Ishikawa (cell line): ENCODE measurements around the gene RAPGEF4.

Experiments
- CEBPB ChIP-seq: IDR thresholded peaks from 2 replicates; pipeline ENCODE4 v1.6.1; 2012
- CREB1 ChIP-seq: IDR thresholded peaks from 2 replicates; pipeline ENCODE4 v1.6.1; 2012; ENCODE audit warnings: low read depth
- EGR1 ChIP-seq: IDR thresholded peaks from 2 replicates; pipeline ENCODE4 v1.6.1; 2012
- EP300 ChIP-seq: IDR thresholded peaks from 2 replicates; pipeline ENCODE4 v1.6.1; 2012; ENCODE audit warnings: borderline replicate concordance
- FOXM1 ChIP-seq: IDR thresholded peaks from 2 replicates; pipeline ENCODE4 v1.6.1; 2012; ENCODE audit warnings: low read depth, borderline replicate concordance
- NFIC ChIP-seq: IDR thresholded peaks from 2 replicates; pipeline ENCODE4 v1.6.1; 2012
- RAD21 ChIP-seq: IDR thresholded peaks from 2 replicates; pipeline ENCODE4 v1.6.1; 2012; ENCODE audit warnings: low read depth
- TAF1 ChIP-seq: IDR thresholded peaks from 2 replicates; pipeline ENCODE4 v1.6.1; 2012; ENCODE audit warnings: low read depth, mild to moderate bottlenecking
- TCF12 ChIP-seq: IDR thresholded peaks from 2 replicates; pipeline ENCODE4 v1.6.1; 2012; ENCODE audit warnings: low read depth
- TEAD4 ChIP-seq: IDR thresholded peaks from 2 replicates; pipeline ENCODE4 v1.6.1; 2012
- YY1 ChIP-seq: IDR thresholded peaks from 2 replicates; pipeline ENCODE4 v1.6.1; 2012; ENCODE audit warnings: low read depth
- ZBTB7A ChIP-seq: IDR thresholded peaks from 2 replicates; pipeline ENCODE4 v1.6.1; 2012; ENCODE audit warnings: low read depth
- TF ChIP-seq, protein P1 (sequence below): IDR thresholded peaks from 2 replicates; pipeline ENCODE4 v1.6.1; 2012
- TF ChIP-seq, protein P2 (sequence below): IDR thresholded peaks from 2 replicates; pipeline ENCODE4 v1.6.1; 2012
- TF ChIP-seq, protein P3 (sequence below): IDR thresholded peaks from 2 replicates; pipeline ENCODE4 v1.6.1; 2012; ENCODE audit warnings: low read depth, mild to moderate bottlenecking

Gene RAPGEF4

DNA sequence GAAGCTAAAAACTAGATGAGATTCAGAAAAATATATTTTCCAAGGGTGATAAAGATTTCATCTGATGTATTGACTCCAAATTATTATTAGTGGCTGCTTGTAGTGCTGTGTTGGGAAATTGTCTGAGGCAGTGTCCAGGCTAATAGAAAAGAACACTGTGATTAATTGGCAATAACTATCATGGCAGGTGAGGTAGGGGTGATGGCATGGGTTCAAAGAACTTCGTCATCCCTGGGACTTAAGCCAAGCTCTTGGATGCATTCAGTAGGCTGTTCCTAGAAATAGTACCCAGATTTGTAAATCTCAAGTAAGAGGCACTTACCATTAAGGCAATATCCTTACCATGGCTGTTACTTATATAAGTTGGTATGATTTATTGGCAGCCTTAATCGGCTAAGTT is 13.2 kb upstream of the RAPGEF4 start:
- TF ChIP-seq TEAD4: no peak
- 0 out of 2 replicates have a peak, but pooled peaks have one; percentile 28 for TF ChIP-seq NFIC
- TF ChIP-seq, protein P1, sequence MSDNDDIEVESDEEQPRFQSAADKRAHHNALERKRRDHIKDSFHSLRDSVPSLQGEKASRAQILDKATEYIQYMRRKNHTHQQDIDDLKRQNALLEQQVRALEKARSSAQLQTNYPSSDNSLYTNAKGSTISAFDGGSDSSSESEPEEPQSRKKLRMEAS: no peak
- no peak for TF ChIP-seq CEBPB
- no peak for TF ChIP-seq FOXM1

DNA sequence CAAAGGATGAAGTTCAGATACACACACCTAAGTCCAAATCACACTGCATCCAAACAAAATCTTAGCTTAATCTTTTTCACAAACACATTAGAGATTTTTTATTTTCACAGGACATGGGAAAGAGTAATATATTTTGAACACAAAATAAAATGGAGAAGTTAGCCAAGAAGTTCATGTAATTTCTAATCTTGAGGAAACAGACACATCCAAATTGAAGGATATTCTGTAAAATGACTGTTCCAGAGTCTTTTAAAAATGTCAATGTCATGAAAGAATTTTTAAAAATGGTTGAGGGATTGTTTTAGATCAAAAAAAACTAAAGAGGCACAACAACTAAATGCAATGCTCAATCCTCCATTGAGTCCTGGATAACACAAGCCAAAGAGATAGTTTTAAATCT is 12.4 kb upstream of the RAPGEF4 start:
- TF ChIP-seq ZBTB7A (no peak), YY1 (no peak), TCF12 (no peak), EGR1 (no peak), CREB1 (no peak)

DNA sequence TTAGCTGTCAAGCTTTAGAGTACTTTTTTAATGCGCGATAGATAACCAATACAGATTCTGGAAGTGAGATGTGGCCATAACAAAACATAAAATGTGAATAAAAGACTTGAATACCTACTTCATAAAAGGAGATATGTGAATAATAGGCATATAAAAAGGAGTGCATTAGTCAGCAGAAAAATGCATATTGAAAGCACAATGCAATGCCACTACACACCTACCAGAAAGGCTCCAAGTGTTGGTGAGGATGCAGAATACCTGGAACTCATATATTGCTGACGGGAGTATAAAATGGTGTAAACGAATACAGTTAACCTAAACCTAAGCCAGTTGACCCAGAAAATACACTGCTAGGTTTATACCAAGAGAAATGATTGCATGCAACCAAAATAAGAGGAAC is 10.9 kb upstream of the RAPGEF4 start:
- TF ChIP-seq, protein P1: no peak
- no peak for TF ChIP-seq FOXM1
- no peak for TF ChIP-seq EGR1
- no peak for TF ChIP-seq YY1
- no peak for TF ChIP-seq CREB1
- TF ChIP-seq EP300: no peak
- TF ChIP-seq, protein P2, sequence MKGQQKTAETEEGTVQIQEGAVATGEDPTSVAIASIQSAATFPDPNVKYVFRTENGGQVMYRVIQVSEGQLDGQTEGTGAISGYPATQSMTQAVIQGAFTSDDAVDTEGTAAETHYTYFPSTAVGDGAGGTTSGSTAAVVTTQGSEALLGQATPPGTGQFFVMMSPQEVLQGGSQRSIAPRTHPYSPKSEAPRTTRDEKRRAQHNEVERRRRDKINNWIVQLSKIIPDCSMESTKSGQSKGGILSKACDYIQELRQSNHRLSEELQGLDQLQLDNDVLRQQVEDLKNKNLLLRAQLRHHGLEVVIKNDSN: no peak
- no peak for TF ChIP-seq TCF12
- no peak for TF ChIP-seq NFIC
- TF ChIP-seq TAF1: no peak
- TF ChIP-seq TEAD4: no peak
- no peak for TF ChIP-seq CEBPB
- no peak for TF ChIP-seq RAD21
- TF ChIP-seq ZBTB7A: no peak
- TF ChIP-seq, protein P3, sequence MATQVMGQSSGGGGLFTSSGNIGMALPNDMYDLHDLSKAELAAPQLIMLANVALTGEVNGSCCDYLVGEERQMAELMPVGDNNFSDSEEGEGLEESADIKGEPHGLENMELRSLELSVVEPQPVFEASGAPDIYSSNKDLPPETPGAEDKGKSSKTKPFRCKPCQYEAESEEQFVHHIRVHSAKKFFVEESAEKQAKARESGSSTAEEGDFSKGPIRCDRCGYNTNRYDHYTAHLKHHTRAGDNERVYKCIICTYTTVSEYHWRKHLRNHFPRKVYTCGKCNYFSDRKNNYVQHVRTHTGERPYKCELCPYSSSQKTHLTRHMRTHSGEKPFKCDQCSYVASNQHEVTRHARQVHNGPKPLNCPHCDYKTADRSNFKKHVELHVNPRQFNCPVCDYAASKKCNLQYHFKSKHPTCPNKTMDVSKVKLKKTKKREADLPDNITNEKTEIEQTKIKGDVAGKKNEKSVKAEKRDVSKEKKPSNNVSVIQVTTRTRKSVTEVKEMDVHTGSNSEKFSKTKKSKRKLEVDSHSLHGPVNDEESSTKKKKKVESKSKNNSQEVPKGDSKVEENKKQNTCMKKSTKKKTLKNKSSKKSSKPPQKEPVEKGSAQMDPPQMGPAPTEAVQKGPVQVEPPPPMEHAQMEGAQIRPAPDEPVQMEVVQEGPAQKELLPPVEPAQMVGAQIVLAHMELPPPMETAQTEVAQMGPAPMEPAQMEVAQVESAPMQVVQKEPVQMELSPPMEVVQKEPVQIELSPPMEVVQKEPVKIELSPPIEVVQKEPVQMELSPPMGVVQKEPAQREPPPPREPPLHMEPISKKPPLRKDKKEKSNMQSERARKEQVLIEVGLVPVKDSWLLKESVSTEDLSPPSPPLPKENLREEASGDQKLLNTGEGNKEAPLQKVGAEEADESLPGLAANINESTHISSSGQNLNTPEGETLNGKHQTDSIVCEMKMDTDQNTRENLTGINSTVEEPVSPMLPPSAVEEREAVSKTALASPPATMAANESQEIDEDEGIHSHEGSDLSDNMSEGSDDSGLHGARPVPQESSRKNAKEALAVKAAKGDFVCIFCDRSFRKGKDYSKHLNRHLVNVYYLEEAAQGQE: no peak

DNA sequence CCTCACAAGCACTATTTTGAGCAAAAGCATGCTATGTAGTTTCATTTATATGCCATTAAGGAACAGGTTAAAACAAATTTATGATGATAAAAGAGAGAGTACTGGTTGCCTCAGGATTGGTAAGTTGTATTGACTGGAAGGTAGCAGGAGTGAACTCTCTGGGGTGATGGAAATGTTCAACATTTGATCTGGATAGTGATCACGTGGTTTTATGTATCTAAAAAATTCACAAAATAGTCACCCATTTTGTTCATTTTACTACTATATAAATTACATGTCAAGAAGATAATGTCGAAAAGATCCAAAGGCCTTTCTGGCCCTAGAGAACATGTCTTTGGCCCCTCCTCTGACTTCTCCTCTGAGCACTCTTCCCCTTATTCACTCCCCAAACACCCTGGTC is 10.4 kb upstream of the RAPGEF4 start:
- TF ChIP-seq EP300 (no peak), RAD21 (no peak), ZBTB7A (no peak), EGR1 (no peak), NFIC (no peak), CEBPB (no peak), YY1 (no peak), TEAD4 (no peak), FOXM1 (no peak), TAF1 (no peak)
- TF ChIP-seq, protein P3: no peak
- TF ChIP-seq, protein P2: no peak

DNA sequence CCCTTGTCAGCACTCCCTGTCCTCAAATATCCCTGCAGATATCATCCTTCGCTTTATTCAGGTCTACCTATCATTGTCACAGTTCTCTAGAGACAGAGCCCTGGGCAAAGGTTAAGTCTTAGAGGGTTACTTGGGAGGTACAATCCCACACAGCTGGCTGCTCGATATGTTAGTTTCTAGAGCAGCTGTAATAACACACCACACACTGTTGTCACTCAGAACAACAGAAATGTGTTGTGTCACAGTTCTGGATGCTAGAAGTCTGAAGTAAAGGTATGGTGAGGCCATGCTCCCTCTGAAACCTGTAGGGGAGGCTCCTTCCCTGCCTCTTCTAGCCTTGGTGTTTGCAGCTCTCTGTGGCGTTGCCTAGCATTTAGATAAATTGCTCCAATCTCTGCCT is 9.9 kb upstream of the RAPGEF4 start:
- TF ChIP-seq CEBPB: no peak

DNA sequence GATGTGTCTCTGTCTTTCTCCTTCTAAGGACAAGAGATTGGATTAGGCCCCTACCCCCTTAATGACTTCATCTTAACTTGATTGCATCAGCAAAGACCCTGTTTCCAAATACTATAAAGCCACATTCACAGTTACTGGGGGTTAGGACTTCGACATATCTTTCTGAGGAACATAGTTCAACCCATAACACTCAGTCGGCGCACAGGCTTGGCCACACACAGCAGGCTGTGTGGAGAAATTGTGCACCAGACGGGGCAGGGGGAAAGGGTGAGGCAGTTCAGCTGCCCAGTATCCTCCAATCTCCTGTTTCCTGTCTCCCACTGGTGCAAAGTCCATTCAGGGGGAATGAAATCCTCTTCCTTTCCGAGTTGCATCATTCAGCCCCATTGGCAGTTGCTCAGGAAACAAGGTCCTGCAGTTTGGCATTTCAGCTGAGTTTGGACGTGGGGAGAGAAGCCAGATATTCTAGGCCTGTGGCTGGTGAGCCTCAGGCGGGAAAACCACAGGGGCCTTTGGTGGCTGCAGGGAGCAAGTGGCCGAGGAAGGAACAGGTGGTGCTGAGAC is 9.4 kb upstream of the RAPGEF4 start:
- TF ChIP-seq TAF1 (no peak), ZBTB7A (no peak), TCF12 (no peak), EGR1 (no peak), CEBPB (no peak), CREB1 (no peak), YY1 (no peak), FOXM1 (no peak), EP300 (no peak), TEAD4 (no peak), RAD21 (no peak), NFIC (no peak)
- TF ChIP-seq, protein P1: no peak
- TF ChIP-seq, protein P3: no peak
- TF ChIP-seq, protein P2: no peak
